ENCODE data around the gene SERPINI1. TPM values are rescaled to one million over a fixed set of nuclear protein-coding genes. Genes with fewer than 3 reads are reported as not detected.

Gene SERPINI1
- total and polyA plus RNA-seq, 9 of the 15 experiments (the other 6 are each of a cell fraction or from before 2014, with no cell fraction given): 1.6 to 9.9 (median 3.5) TPM

- Histone ChIP-seq H3K9ac (ENCODE audit: insufficient read depth in 1 of 2, low read depth in 2 of 2, low read length in 2 of 2) (peak overlapping the region in 1 of 2 experiments; percentile 67; a peak in 1 of 4 replicates), H3K9me1 (ENCODE audit: control insufficient read depth, insufficient read depth, low read length) (no peaks in the 10 kb centered on the region), H2AFZ (ENCODE audit: low read depth, low read length) (no peak overlapping the region), H3K36me3 (ENCODE audit: control insufficient read depth, insufficient read depth, low read length) (peaks cover 3% of the 10 kb centered on the region; the same call in 1 of the 3 replicates), H3K27me3 (ENCODE audit: control insufficient read depth in 2 of 2, insufficient read depth in 2 of 2, low read length in 2 of 2) (no peaks in the 10 kb centered on the region), H3K4me2 (ENCODE audit: insufficient read depth, low read length) (peak overlapping the region; percentile 93; the same call in 1 of the 2 replicates), H3K9me3 (replicated peaks; ENCODE audit: control insufficient read depth, insufficient read depth, low read depth, low read length) (no peaks in the 10 kb centered on the region), H3K79me2 (ENCODE audit: control insufficient read depth, insufficient read depth, low read length) (peaks cover 79% of the 10 kb centered on the region), H4K20me1 (replicated peaks; ENCODE audit: control insufficient read depth, insufficient read depth, low read length) (0 out of 2 replicates have a peak, but pooled peaks cover 5% of the 10 kb centered on the region), H3K4me1 (replicated peaks in 1 of 2; ENCODE audit: control insufficient read depth in 2 of 2, insufficient read depth in 2 of 2, low read length in 2 of 2) (peaks cover 3 to 16% of the 10 kb centered on the region in 2 experiments; a peak in 3 of 5 replicates), H3K4me3 (peak overlapping the region; percentile 77; the same call in 1 of the 2 replicates), H3K27ac (ENCODE audit: extremely low read depth, low read depth, low read length) (no peak overlapping the region)
- ChIA-PET CTCF (ENCODE audit: low intra/inter-chr PET ratio) (no interaction called here), POLR2A (interaction anchor here (0.6 kb wide), 1 partner anchor 492 kb away, joined by 3 read pairs; no protein-coding TSS in a partner anchor)
- FAIRE-seq (no peak), DNase-seq (ENCODE audit: extremely low read depth in 1 of 4, low spot score in 3 of 4) (no peak), ATAC-seq (no peak)
- intact Hi-C loops (cut with micrococcal nuclease): loop anchor here (5.0 kb wide), 2 partner anchors 50 to 145 kb away; no protein-coding TSS in a partner anchor
- no TSS peak for BruUV-seq (replicated peaks)
- in situ Hi-C loops (cut with MboI): no loop called here
- TF ChIP-seq DPF2 (IDR thresholded peaks at IDR 0.05) (0 out of 2 replicates have a peak, but pooled peaks have one; percentile 21), E2F6 (IDR thresholded peaks at IDR 0.05; ENCODE audit: borderline replicate concordance in 1 of 2, extremely low read depth in 1 of 2, insufficient read depth in 1 of 2, insufficient read length in 1 of 2, low read depth in 1 of 2, low read length in 1 of 2, poor library complexity in 1 of 2, severe bottlenecking in 1 of 2) (no peak), ZKSCAN1 (IDR thresholded peaks at IDR 0.05; ENCODE audit: low read depth, low read length) (peak; percentile 95), ZBTB34 (CRISPR knock-in tag; IDR thresholded peaks at IDR 0.05) (no peak), KAT2B (IDR thresholded peaks at IDR 0.05; ENCODE audit: low read depth, low read length) (no peak), ARID3A (IDR thresholded peaks at IDR 0.05; ENCODE audit: borderline replicate concordance, low read depth, low read length) (0 out of 2 replicates have a peak, but pooled peaks have one; percentile 29), DACH1 (IDR thresholded peaks at IDR 0.05; ENCODE audit: partially characterized antibody) (peak; percentile 30)
- whole genome bisulfite sequencing (ENCODE audit: insufficient coverage, low coverage, missing lambda C conversion rate): 13% methylated on average over 2 of the region's 2 CpGs
These were observed 1.5 kb downstream of the SERPINI1 start for GRCh38 chr3:167736997-167737396.

Data from K562 (cell line).